Kidney (tissue), 14 donors: ENCODE data around the gene EEIG1. TPM values are rescaled to one million over a fixed set of nuclear protein-coding genes. Genes with fewer than 3 reads are reported as not detected.

Experiments used
- DNase-seq, 5 donors: peaks; one replicate each; pipeline ENCODE4 v3.0.0-alpha.2; 2013 to 2020
- FAIRE-seq: peaks from 2 replicates; lab custom pipeline; 2012; peaks lifted over from hg19 to GRCh38; lab: Jason Lieb, UNC
- H3K27ac ChIP-seq, 2 donors: one replicate each; pipeline ENCODE4 v1.7.0; 2013; ENCODE audit warnings: low read depth in 2 of 2, low read length in 2 of 2, inconsistent platforms in 1 of 2
- H3K27me3 ChIP-seq: one replicate; pipeline ENCODE4 v1.7.1; 2013; ENCODE audit warnings: low read length, inconsistent platforms; ENCODE audit not compliant: control insufficient read depth, insufficient read depth
- H3K36me3 ChIP-seq, 3 donors: one replicate each; pipeline versions ENCODE4 v1.7.0 to v1.7.1; 2013; ENCODE audit warnings: low read length in 3 of 3, control low read depth in 1 of 3, inconsistent platforms in 1 of 3; ENCODE audit not compliant: insufficient read depth in 3 of 3, control insufficient read depth in 2 of 3
- H3K4me1 ChIP-seq, 3 donors: one replicate each; pipeline versions ENCODE4 v1.7.0 to v1.7.1; 2013; ENCODE audit warnings: low read length in 3 of 3, inconsistent platforms in 1 of 3, low read depth in 1 of 3; ENCODE audit not compliant: control insufficient read depth in 2 of 3, insufficient read depth in 2 of 3
- H3K4me3 ChIP-seq, 3 donors: one replicate each; pipeline versions ENCODE4 v1.7.0 to v1.8.1; 2013; ENCODE audit warnings: low read length in 3 of 3, control low read depth in 1 of 3, inconsistent platforms in 1 of 3
- H3K9ac ChIP-seq, 3 donors: one replicate each; pipeline versions ENCODE4 v1.7.0 to v1.7.1; 2013; ENCODE audit warnings: low read length in 3 of 3, control low read depth in 1 of 3, inconsistent platforms in 1 of 3
- H3K9me3 ChIP-seq, 3 donors: one replicate each; pipeline versions ENCODE4 v1.7.0 to v1.7.1; 2013; ENCODE audit warnings: low read length in 3 of 3, control low read depth in 1 of 3, inconsistent platforms in 1 of 3; ENCODE audit not compliant: control insufficient read depth in 2 of 3, insufficient read depth in 1 of 3
- intact Hi-C: fragments of 100-400 bp; cut with DNase I; formaldehyde crosslinking; loops from one replicate; pipeline ENCODE4 v1.11.1; 2022
- polyA plus RNA-seq: library from polyadenylated mRNA; stranded (reverse); fragments of 350-450 nt; fragmentation: Illumina TruSeq; extraction: RNeasy Lipid Tissue Mini Kit (QIAGEN cat#74804); gene quantifications from one replicate; pipeline ENCODE4 v1.2.3, GENCODE V29; 2014; ENCODE audit warnings: low read depth, low replicate concordance; ENCODE audit not compliant: insufficient read depth
- total RNA-seq: library from RNA; stranded (reverse); fragmentation: NEBNext Ultra II Directional; extraction: Animal tissue kit (Norgen Biotek cat#: 25700); gene quantifications from one replicate; pipeline ENCODE4 v1.2.1, GENCODE V29; 2021
- TF ChIP-seq, protein P1 (sequence below): IDR thresholded peaks from 3 replicates; pipeline ENCODE4 v1.5.1; 2012; ENCODE audit warnings: mild to moderate bottlenecking, moderate library complexity, borderline replicate concordance; ENCODE audit not compliant: insufficient read depth; ENCODE audit errors: extremely low read depth
- donor health status: control.
- donor health status: control.
- donor health status: control.
- donor health status: control.
- donor health status: control.
- donor health status: DM: yes; HTN: yes; CAD: no.
- donor health status: Normal renal cell carcinoma (clear cell type).

Gene EEIG1
- total and polyA plus RNA-seq, 2 donors from 2014 or later: 34.3 to 75.9 TPM

DNA sequence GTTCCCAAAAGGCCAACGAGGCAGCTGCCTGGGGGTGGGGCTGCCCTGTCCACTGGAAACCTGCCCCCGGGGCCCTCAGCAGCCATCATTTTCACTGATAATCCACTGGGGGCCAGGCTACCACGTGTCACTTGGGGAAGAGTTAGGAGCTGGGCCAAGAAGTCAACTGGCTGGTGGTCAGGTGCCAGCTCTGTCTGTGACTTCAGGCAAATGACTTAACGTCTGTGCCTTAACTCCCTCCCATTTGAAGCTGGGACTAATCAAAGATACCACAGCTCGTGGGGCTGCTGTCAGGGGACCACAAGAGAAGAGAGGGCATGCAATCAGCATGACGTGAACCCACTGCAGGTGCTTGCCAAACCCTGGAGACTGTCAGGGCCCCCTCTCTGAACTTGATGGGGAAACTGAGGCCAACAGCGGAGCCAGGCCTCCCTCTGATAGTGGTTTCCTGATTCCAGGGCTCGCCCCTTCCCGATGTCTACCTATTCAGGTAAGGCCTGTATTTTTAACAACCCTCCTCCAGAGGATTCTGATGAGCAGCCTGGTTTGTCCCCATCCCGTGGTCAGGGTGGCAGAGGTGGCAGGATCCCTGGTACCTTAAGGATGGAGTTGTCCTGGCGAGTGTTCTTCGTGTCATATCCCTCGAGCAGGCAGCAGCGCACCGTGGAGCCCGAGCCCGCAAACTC lies 30.8 kb downstream of the EEIG1 start:
- FAIRE-seq: no peak
- no peak for DNase-seq
- H3K4me1 ChIP-seq: peaks cover 0 to 25% (median 11%) of the 10 kb centered on the region in 3 donors
- no peak overlapping the region for H3K27ac ChIP-seq
- intact Hi-C loops: loop anchor here (10.0 kb wide), 1 partner anchor 165 kb away; no protein-coding TSS in a partner anchor
- H3K27me3 ChIP-seq: no peaks in the 10 kb centered on the region
- H3K36me3 ChIP-seq: peaks cover 0 to 9% (median 3%) of the 10 kb centered on the region in 3 donors
- H3K9me3 ChIP-seq: no peaks in the 10 kb centered on the region
- TF ChIP-seq, protein P1, sequence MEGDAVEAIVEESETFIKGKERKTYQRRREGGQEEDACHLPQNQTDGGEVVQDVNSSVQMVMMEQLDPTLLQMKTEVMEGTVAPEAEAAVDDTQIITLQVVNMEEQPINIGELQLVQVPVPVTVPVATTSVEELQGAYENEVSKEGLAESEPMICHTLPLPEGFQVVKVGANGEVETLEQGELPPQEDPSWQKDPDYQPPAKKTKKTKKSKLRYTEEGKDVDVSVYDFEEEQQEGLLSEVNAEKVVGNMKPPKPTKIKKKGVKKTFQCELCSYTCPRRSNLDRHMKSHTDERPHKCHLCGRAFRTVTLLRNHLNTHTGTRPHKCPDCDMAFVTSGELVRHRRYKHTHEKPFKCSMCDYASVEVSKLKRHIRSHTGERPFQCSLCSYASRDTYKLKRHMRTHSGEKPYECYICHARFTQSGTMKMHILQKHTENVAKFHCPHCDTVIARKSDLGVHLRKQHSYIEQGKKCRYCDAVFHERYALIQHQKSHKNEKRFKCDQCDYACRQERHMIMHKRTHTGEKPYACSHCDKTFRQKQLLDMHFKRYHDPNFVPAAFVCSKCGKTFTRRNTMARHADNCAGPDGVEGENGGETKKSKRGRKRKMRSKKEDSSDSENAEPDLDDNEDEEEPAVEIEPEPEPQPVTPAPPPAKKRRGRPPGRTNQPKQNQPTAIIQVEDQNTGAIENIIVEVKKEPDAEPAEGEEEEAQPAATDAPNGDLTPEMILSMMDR: no peak
- H3K4me3 ChIP-seq: no peak overlapping the region
- H3K9ac ChIP-seq: no peak overlapping the region

GRCh38 chr9:127947841-127948710 lies 32.7 kb downstream of the EEIG1 start:
- DNase-seq: no peak
- FAIRE-seq: no peak
- no peaks in the 10 kb centered on the region for H3K27me3 ChIP-seq
- H3K36me3 ChIP-seq: peaks cover 0 to 21% (median 12%) of the 10 kb centered on the region in 3 donors
- intact Hi-C loops: loop anchor here (10.0 kb wide), 1 partner anchor 167 kb away; no protein-coding TSS in a partner anchor
- peaks cover 0 to 24% (median 15%) of the 10 kb centered on the region in 3 donors for H3K4me1 ChIP-seq
- H3K9me3 ChIP-seq: no peaks in the 10 kb centered on the region
- H3K27ac ChIP-seq: no peak overlapping the region
- no peak overlapping the region for H3K4me3 ChIP-seq
- no peak overlapping the region for H3K9ac ChIP-seq
- TF ChIP-seq, protein P1: no peak

GRCh38 chr9:127946728-127947127 lies 34.1 kb downstream of the EEIG1 start:
- FAIRE-seq: no peak
- Histone ChIP-seq H3K9ac (no peak overlapping the region), H3K4me1 (peaks cover 0 to 31% (median 9%) of the 10 kb centered on the region in 3 donors), H3K27me3 (no peaks in the 10 kb centered on the region), H3K4me3 (no peak overlapping the region), H3K27ac (no peak overlapping the region), H3K36me3 (peaks cover 0 to 27% (median 14%) of the 10 kb centered on the region in 3 donors), H3K9me3 (no peaks in the 10 kb centered on the region)
- no peak for DNase-seq
- intact Hi-C loops: loop anchor here (10.0 kb wide), 1 partner anchor 168 kb away; no protein-coding TSS in a partner anchor
- TF ChIP-seq, protein P1: no peak
